ENCODE measurements around the gene CDYL2.

GRCh38 chr16:80622007-80622406 lies 182.4 kb downstream of the CDYL2 start:
- TF ChIP-seq CTCF (conservative IDR thresholded peaks at IDR 0.05): no peak
- TF ChIP-seq ZFX (IDR thresholded peaks at IDR 0.05): no peak

Data from C4-2B (cell line).